Erythroblast (primary cell): Measurements from ENCODE around the gene SCNN1G.

Source experiments
- GATA1 ChIP-seq: IDR thresholded peaks from 2 replicates; pipeline ENCODE4 v1.6.1; 2011; ENCODE audit warnings: low read depth, mild to moderate bottlenecking, control low read depth, low read length, moderate library complexity
- POLR2A ChIP-seq: IDR thresholded peaks from 2 replicates; pipeline ENCODE4 v1.6.1; 2011; ENCODE audit warnings: mild to moderate bottlenecking, low read length

GRCh38 chr16:23172994-23173393, 9.6 kb upstream of the SCNN1G start:
- TF ChIP-seq POLR2A, result no peak
- TF ChIP-seq GATA1, result no peak
